B cell (primary cell): ENCODE data around the gene LHX4. TPM values are rescaled to one million over a fixed set of nuclear protein-coding genes. Genes with fewer than 3 reads are reported as not detected.

Source experiments
- ATAC-seq: fragments of 200-7000 bp; cut with Tn5 transposase; one replicate; pipeline ENCODE4 v1.10.0; 2021; ENCODE audit warnings: low read depth, mild to moderate bottlenecking, moderate number of reproducible peaks, moderate library complexity
- CTCF ChIA-PET: fragments of 350-600 bp; sonication (Branson Sonifier 250); formaldehyde crosslinking; loops from one replicate; lab custom pipeline; 2021; ENCODE audit warnings: antibody characterized with exemption, inconsistent platforms; lab: Charles Lee
- POLR2A ChIA-PET: fragments of 350-600 bp; sonication (Branson Sonifier 250); formaldehyde crosslinking; loops from one replicate; lab custom pipeline; 2021; ENCODE audit warnings: antibody characterized with exemption; lab: Charles Lee
- DNase-seq: peaks from one replicate; pipeline ENCODE4 v3.0.0; 2013
- H2AFZ ChIP-seq: 2 replicates; pipeline ENCODE4 v1.6.1; 2012; ENCODE audit warnings: mild to moderate bottlenecking, low read depth, low read length; ENCODE audit not compliant: insufficient read depth, poor library complexity, severe bottlenecking
- H3K27ac ChIP-seq, 2 donors: 1 replicate in 1 of 2; 2 replicates in 1 of 2; pipeline ENCODE4 v1.5.1; 2012 to 2013; ENCODE audit warnings: low read length in 2 of 2, mild to moderate bottlenecking in 2 of 2, moderate library complexity in 1 of 2
- H3K27me3 ChIP-seq, 4 experiments: fragments of 200-600 bp in 1 of 4; sonication (generic) in 1 of 4; replicated peaks in 1 of 4; 1 replicate in 2 of 4; 2 replicates in 2 of 4; pipeline versions ENCODE4 v1.6.1 to v1.7.0; 2013 to 2016; ENCODE audit warnings: low read length in 3 of 4, mild to moderate bottlenecking in 2 of 4, mixed read lengths in 1 of 4, moderate library complexity in 1 of 4; ENCODE audit not compliant: insufficient read depth in 4 of 4, control insufficient read depth in 3 of 4; ENCODE audit errors: control extremely low read depth in 1 of 4
- H3K36me3 ChIP-seq, 2 experiments: replicated peaks in 1 of 2; 1 replicate in 1 of 2; 2 replicates in 1 of 2; pipeline versions ENCODE4 v1.6.1 to v1.7.1; 2013; ENCODE audit warnings: low read length in 1 of 2; ENCODE audit not compliant: insufficient read depth in 2 of 2, control insufficient read depth in 1 of 2; ENCODE audit errors: control extremely low read depth in 1 of 2, extremely low read depth in 1 of 2
- H3K4me1 ChIP-seq, 2 donors: fragments of 200-600 bp in 1 of 2; sonication (generic) in 1 of 2; 1 replicate in 1 of 2; 2 replicates in 1 of 2; pipeline versions ENCODE4 v1.5.1 to v1.6.1; 2013 to 2017; ENCODE audit warnings: low read length in 2 of 2; ENCODE audit not compliant: control insufficient read depth in 2 of 2, insufficient read depth in 2 of 2
- H3K4me2 ChIP-seq: replicated peaks from 2 replicates; pipeline ENCODE3; 2012; ENCODE audit warnings: mild to moderate bottlenecking, low read depth, low read length; ENCODE audit not compliant: poor library complexity, severe bottlenecking
- H3K4me3 ChIP-seq, 5 experiments: fragments of 200-600 bp in 1 of 5; sonication (generic) in 1 of 5; 1 replicate in 3 of 5; 2 replicates in 2 of 5; pipeline versions ENCODE4 v1.5.1 to v1.7.0; 2011 to 2016; ENCODE audit warnings: low read length in 4 of 5, mild to moderate bottlenecking in 4 of 5, low read depth in 2 of 5, control low read depth in 1 of 5, moderate library complexity in 1 of 5; ENCODE audit not compliant: insufficient read depth in 1 of 5; ENCODE audit errors: control extremely low read depth in 1 of 5, extremely low read depth in 1 of 5
- H3K79me2 ChIP-seq: fragments of 200-600 bp; sonication (generic); one replicate; pipeline ENCODE4 v1.6.0; 2016; ENCODE audit warnings: low read length; ENCODE audit not compliant: control insufficient read depth, insufficient read depth
- H3K9ac ChIP-seq: fragments of 200-600 bp; sonication (generic); 2 replicates; pipeline ENCODE4 v1.6.1; 2017; ENCODE audit warnings: mild to moderate bottlenecking, low read length, moderate library complexity
- H3K9me3 ChIP-seq, 3 donors: one replicate each; pipeline versions ENCODE4 v1.6.1 to v1.7.1; 2013; ENCODE audit warnings: low read length in 2 of 3; ENCODE audit not compliant: control insufficient read depth in 2 of 3, insufficient read depth in 1 of 3; ENCODE audit errors: control extremely low read depth in 1 of 3
- H4K20me1 ChIP-seq: 2 replicates; pipeline ENCODE4 v1.6.0; 2012; ENCODE audit warnings: mild to moderate bottlenecking, low read length; ENCODE audit not compliant: insufficient read depth, control insufficient read depth, poor library complexity, severe bottlenecking
- H3K27ac Mint-ChIP-seq: one replicate; pipeline ENCODE4 v1.8.0; 2021; ENCODE audit warnings: mixed read lengths
- H3K27me3 Mint-ChIP-seq: one replicate; pipeline ENCODE4 v1.8.0; 2021; ENCODE audit warnings: mixed read lengths
- H3K4me1 Mint-ChIP-seq: one replicate; pipeline ENCODE4 v1.8.0; 2021; ENCODE audit warnings: mixed read lengths
- H3K4me3 Mint-ChIP-seq: one replicate; pipeline ENCODE4 v1.8.0; 2021; ENCODE audit warnings: mixed read lengths
- H3K9me3 Mint-ChIP-seq: one replicate; pipeline ENCODE4 v1.8.0; 2022; ENCODE audit warnings: mixed read lengths; ENCODE audit not compliant: insufficient read depth
- EZH2 ChIP-seq: IDR thresholded peaks from 2 replicates; pipeline ENCODE4 v1.6.1; 2012; ENCODE audit warnings: borderline replicate concordance, low read depth, mild to moderate bottlenecking, moderate library complexity, low read length; ENCODE audit not compliant: insufficient read depth, poor library complexity, severe bottlenecking
- WGBS: methylation state at CpG from one replicate; pipeline ENCODE4 v1.1.5; 2013; ENCODE audit warnings: missing lambda C conversion rate; ENCODE audit not compliant: insufficient coverage; 5-methylcytosine and 5-hydroxymethylcytosine counted together
- intact Hi-C: fragments of 100-400 bp; cut with micrococcal nuclease; formaldehyde crosslinking; loops from one replicate; pipeline ENCODE4 v1.10.0; 2022
- polyA plus RNA-seq: library from polyadenylated mRNA; depleted of rRNA; stranded (reverse); fragments of >200 nt; gene quantifications from 2 replicates; pipeline ENCODE4 v1.2.3, GENCODE V29; 2012
- total RNA-seq, 2 donors: library from RNA; stranded (reverse); fragments of 120-200 nt in 1 of 2; gene quantifications; 1 replicate in 1 of 2; 2 replicates in 1 of 2; pipeline versions ENCODE4 v1.2.3 to v1.2.4, GENCODE V29; 2013 to 2022
- TF ChIP-seq, protein P1 (sequence below): fragments of 200-600 bp; IDR thresholded peaks from one replicate; pipeline ENCODE4 v1.8.0; 2022; ENCODE audit warnings: antibody characterized with exemption, mild to moderate bottlenecking

The LHX4 gene
- total and polyA plus RNA-seq, 2 donors (not counting 1 experiment from before 2014, with no cell fraction given) = not detected

DNA sequence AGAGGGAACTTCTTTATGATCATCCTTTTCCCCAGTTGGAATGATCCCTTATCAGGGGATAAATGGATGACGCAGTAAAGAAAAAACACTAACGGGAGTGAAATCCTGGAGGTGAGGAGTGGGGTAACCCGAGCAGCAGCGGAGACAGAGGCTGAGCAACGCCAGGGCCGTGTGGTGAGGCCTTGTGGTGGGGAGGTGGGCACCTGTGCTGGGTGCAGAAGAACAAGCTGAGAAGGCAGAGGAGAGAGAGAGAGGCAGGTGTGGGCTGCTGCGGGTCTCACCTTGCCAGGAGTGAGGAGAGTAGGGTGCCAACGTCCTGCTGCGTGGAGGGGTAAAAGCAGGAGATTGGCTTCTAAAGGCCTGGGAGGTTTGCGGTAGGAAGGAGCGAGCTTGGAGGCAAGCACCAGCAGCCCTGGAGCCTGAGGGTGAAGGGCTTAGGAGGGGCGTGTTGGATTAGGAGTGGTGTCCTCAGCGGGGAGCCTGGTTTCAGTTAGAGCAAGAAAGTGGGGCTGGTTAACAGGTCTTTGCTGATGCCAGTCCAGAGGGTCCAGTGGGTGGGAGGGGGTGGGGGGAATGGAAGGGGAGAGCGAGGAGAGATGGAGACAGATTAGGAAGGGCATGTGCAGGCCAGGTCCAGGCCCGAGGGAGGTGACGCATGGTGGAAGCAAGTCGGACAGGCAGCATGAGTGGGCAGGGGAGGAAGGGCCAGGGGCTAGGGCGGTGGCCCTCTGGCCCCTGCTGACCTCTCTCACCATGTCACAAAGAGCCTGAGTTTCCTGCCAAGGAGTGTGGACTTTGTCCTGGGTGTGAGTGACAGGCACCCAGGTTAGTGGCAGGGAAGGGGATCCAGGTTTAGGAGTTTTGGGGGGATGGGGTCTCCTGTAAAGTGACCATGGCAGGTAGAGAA is 36.7 kb upstream of the LHX4 start:
- no peaks in the 10 kb centered on the region for H3K27me3 ChIP-seq
- no peak for DNase-seq
- H2AFZ ChIP-seq = no peak overlapping the region
- H3K27ac ChIP-seq = no peak overlapping the region
- POLR2A ChIA-PET = no interaction called here
- no peak for TF ChIP-seq EZH2
- TF ChIP-seq, protein P1, sequence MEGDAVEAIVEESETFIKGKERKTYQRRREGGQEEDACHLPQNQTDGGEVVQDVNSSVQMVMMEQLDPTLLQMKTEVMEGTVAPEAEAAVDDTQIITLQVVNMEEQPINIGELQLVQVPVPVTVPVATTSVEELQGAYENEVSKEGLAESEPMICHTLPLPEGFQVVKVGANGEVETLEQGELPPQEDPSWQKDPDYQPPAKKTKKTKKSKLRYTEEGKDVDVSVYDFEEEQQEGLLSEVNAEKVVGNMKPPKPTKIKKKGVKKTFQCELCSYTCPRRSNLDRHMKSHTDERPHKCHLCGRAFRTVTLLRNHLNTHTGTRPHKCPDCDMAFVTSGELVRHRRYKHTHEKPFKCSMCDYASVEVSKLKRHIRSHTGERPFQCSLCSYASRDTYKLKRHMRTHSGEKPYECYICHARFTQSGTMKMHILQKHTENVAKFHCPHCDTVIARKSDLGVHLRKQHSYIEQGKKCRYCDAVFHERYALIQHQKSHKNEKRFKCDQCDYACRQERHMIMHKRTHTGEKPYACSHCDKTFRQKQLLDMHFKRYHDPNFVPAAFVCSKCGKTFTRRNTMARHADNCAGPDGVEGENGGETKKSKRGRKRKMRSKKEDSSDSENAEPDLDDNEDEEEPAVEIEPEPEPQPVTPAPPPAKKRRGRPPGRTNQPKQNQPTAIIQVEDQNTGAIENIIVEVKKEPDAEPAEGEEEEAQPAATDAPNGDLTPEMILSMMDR = no peak
- Mint-ChIP-seq H3K27ac (no peak overlapping the region), H3K4me3 (no peak overlapping the region), H3K27me3 (no peaks in the 10 kb centered on the region), H3K9me3 (no peaks in the 10 kb centered on the region), H3K4me1 (no peaks in the 10 kb centered on the region)
- H4K20me1 ChIP-seq = no peaks in the 10 kb centered on the region
- H3K4me2 ChIP-seq = no peak overlapping the region
- no peak overlapping the region for H3K4me3 ChIP-seq
- ATAC-seq = no peak
- H3K36me3 ChIP-seq = peaks cover 0 to 11% of the 10 kb centered on the region in 2 experiments
- H3K79me2 ChIP-seq = no peaks in the 10 kb centered on the region
- H3K9ac ChIP-seq = no peak overlapping the region
- H3K4me1 ChIP-seq = no peaks in the 10 kb centered on the region
- 95% methylated on average over 17 of the region's 18 CpGs for WGBS
- intact Hi-C loops = no loop called here
- H3K9me3 ChIP-seq = no peaks in the 10 kb centered on the region
- CTCF ChIA-PET = no interaction called here

DNA sequence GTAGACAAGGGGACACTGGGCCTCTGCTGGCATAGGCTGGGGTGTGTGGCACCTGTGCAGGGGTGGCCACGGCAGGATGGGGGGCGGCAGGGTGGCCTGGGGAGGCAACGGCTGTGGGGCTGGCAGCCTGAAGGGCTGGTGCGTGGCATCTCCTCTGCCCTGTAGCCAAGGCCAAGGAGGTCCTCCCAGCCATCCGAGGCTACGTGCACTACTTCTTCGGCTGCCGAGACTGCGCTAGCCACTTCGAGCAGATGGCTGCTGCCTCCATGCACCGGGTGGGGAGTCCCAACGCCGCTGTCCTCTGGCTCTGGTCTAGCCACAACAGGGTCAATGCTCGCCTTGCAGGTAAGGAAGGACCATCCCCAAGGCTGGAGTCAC is 36.0 kb upstream of the LHX4 start:
- H3K9ac ChIP-seq = no peak overlapping the region
- H3K4me1 Mint-ChIP-seq = no peaks in the 10 kb centered on the region

More for the DNA sequence above, 36.0 kb upstream of the LHX4 start:
- WGBS = 98% methylated on average over 14 of the region's 14 CpGs
- Mint-ChIP-seq H3K9me3 (no peaks in the 10 kb centered on the region), H3K27ac (no peak overlapping the region), H3K4me3 (no peak overlapping the region), H3K27me3 (no peaks in the 10 kb centered on the region)
- TF ChIP-seq, protein P1 = no peak
- TF ChIP-seq EZH2 = no peak
- ChIA-PET CTCF (no interaction called here), POLR2A (no interaction called here)
- Histone ChIP-seq H3K4me1 (no peaks in the 10 kb centered on the region), H3K27ac (no peak overlapping the region), H3K4me2 (no peak overlapping the region), H3K27me3 (no peaks in the 10 kb centered on the region), H3K4me3 (no peak overlapping the region), H4K20me1 (no peaks in the 10 kb centered on the region), H2AFZ (no peak overlapping the region), H3K79me2 (no peaks in the 10 kb centered on the region), H3K9me3 (no peaks in the 10 kb centered on the region), H3K36me3 (peaks cover 0 to 8% of the 10 kb centered on the region in 2 experiments)
- intact Hi-C loops = no loop called here
- DNase-seq (no peak), ATAC-seq (no peak)
